Right lobe of liver (tissue), 4 donors: ENCODE measurements around the gene AKT3.

ENCODE experiments used
- CTCF ChIP-seq, 4 donors: fragments of 200-600 bp in 3 of 4; fragments of 450-650 bp in 1 of 4; IDR thresholded peaks; one replicate each; pipeline versions ENCODE4 v1.5.1 to v1.8.0; 2016 to 2022; ENCODE audit warnings: antibody characterized with exemption in 4 of 4, mild to moderate bottlenecking in 2 of 4
- POLR2A ChIP-seq: fragments of 450-650 bp; IDR thresholded peaks from one replicate; pipeline ENCODE4 v1.6.1; 2017; ENCODE audit warnings: antibody characterized with exemption, mild to moderate bottlenecking
- donor health status: DM: no; HTN: no; CAD: no.
- donor health status: DM: no; HTN: no; CAD: no.
- donor health status: DM: no; HTN: yes; CAD: no.

DNA sequence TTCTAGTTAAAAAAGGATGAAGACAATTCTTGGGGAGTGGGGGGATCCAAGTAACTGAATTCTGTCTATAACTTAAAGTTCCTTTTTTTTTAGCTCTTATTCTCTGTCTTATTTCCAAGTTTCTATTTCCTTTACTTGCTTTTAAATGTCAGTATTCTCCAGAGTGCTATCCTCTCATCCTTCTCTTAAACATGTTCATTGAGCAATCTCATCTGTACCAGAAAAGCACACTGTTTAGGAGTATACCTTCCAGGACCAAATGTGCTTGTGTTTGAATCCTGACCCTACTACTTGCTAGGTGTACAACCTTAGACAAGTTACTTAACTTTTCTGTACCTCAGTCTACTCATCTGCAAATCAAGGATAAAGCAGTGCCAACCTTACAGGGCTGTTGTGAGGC, 50.1 kb downstream of the AKT3 start:
- TF ChIP-seq CTCF (IDR thresholded peaks at IDR 0.05) (no peak), POLR2A (no peak)
